D721Med (cell line): ENCODE results near the gene DGUOK.

ENCODE experiments used
- DNase-seq: peaks from one replicate; pipeline ENCODE4 v3.0.0; 2011; ENCODE audit warnings: low spot score; ENCODE audit not compliant: insufficient read length
- FAIRE-seq: peaks from 2 replicates; lab custom pipeline; 2011; peaks lifted over from hg19 to GRCh38; lab: Jason Lieb, UNC
- CTCF ChIP-seq: IDR thresholded peaks from 2 replicates; pipeline ENCODE4 v1.5.1; 2012; ENCODE audit warnings: mild to moderate bottlenecking, control low read depth; ENCODE audit not compliant: insufficient read depth; ENCODE audit errors: missing control alignments

The DGUOK gene

GRCh38 chr2:73999881-74000597 is 73.4 kb downstream of the DGUOK start:
- no peak for TF ChIP-seq CTCF
- DNase-seq (no peak), FAIRE-seq (no peak)

- DNase-seq (no peak), FAIRE-seq (no peak)
- TF ChIP-seq CTCF: no peak
Measured at GRCh38 chr2:74000666-74001065, 74.0 kb downstream of the DGUOK start.

GRCh38 chr2:74001121-74001520 is 74.4 kb downstream of the DGUOK start:
- FAIRE-seq: no peak
- TF ChIP-seq CTCF: no peak

GRCh38 chr2:74001781-74002504 is 75.3 kb downstream of the DGUOK start:
- no peak for FAIRE-seq
- no peak for DNase-seq
- TF ChIP-seq CTCF: no peak

More at GRCh38 chr2:74001121-74001520, 74.4 kb downstream of the DGUOK start:
- DNase-seq: no peak

GRCh38 chr2:74002505-74003421 is 76.1 kb downstream of the DGUOK start:
- no peak for FAIRE-seq

More at GRCh38 chr2:74002505-74003421, 76.1 kb downstream of the DGUOK start:
- TF ChIP-seq CTCF: no peak
- peak; percentile 82 for DNase-seq
